H1 (cell line): ENCODE measurements around the gene C5orf34. TPM values are rescaled to one million over a fixed set of nuclear protein-coding genes. Genes with fewer than 3 reads are reported as not detected.

ENCODE experiments used
- CTCF ChIA-PET: fragments of 300-600 bp; sonication (Branson Sonifier 250); formaldehyde crosslinking; loops from one replicate; lab custom pipeline; 2021; ENCODE audit not compliant: partially characterized antibody; lab: Charles Lee
- POLR2A ChIA-PET: fragments of 300-600 bp; sonication (Branson Sonifier 250); formaldehyde crosslinking; loops from one replicate; lab custom pipeline; 2021; ENCODE audit warnings: inconsistent platforms; ENCODE audit not compliant: partially characterized antibody; lab: Charles Lee
- DNase-seq, 2 experiments: peaks; one replicate each; pipeline versions ENCODE4 v3.0.0 to v3.0.0-alpha.2; 2010 to 2022; ENCODE audit warnings: low spot score in 2 of 2, low read depth in 1 of 2, mixed read lengths in 1 of 2
- FAIRE-seq: peaks from 2 replicates; lab custom pipeline; 2011; peaks lifted over from hg19 to GRCh38; lab: Jason Lieb, UNC
- H2AFZ ChIP-seq: 2 replicates; pipeline ENCODE4 v1.8.1; 2012; ENCODE audit warnings: low read length, inconsistent platforms
- H2AK5ac ChIP-seq: 2 replicates; pipeline ENCODE4 v1.6.1; 2013; ENCODE audit warnings: low read depth, low read length
- H2BK120ac ChIP-seq: replicated peaks from 2 replicates; pipeline ENCODE3; 2013; ENCODE audit warnings: low read depth, low read length, inconsistent platforms
- H2BK12ac ChIP-seq: 2 replicates; pipeline ENCODE4 v1.6.1; 2013; ENCODE audit warnings: low read depth, low read length
- H2BK15ac ChIP-seq: 2 replicates; pipeline ENCODE4 v1.6.1; 2013; ENCODE audit warnings: low read length
- H2BK20ac ChIP-seq: 2 replicates; pipeline ENCODE4 v1.6.1; 2013; ENCODE audit warnings: low read length
- H2BK5ac ChIP-seq: 2 replicates; pipeline ENCODE4 v1.6.1; 2013; ENCODE audit warnings: low read depth, low read length
- H3K14ac ChIP-seq: 2 replicates; pipeline ENCODE4 v1.6.1; 2013; ENCODE audit warnings: inconsistent platforms; ENCODE audit not compliant: insufficient read length
- H3K18ac ChIP-seq: 2 replicates; pipeline ENCODE4 v1.6.1; 2013; ENCODE audit warnings: low read length; ENCODE audit errors: extremely low read depth
- H3K23ac ChIP-seq: 2 replicates; pipeline ENCODE4 v1.6.1; 2013; ENCODE audit warnings: inconsistent platforms; ENCODE audit not compliant: insufficient read length
- H3K23me2 ChIP-seq: 2 replicates; pipeline ENCODE4 v1.6.1; 2013; ENCODE audit warnings: low read depth, low read length
- H3K27ac ChIP-seq: 2 replicates; pipeline ENCODE4 v1.6.1; 2011; ENCODE audit warnings: low read depth, low read length, inconsistent platforms
- H3K27me3 ChIP-seq, 4 experiments: replicated peaks in 1 of 4; 1 replicate in 1 of 4; 2 replicates in 3 of 4; pipeline versions ENCODE4 v1.6.1 to v1.8.1; 2011 to 2013; ENCODE audit warnings: low read length in 3 of 4, mild to moderate bottlenecking in 3 of 4, inconsistent platforms in 2 of 4, mixed read lengths in 2 of 4, moderate library complexity in 1 of 4; ENCODE audit not compliant: control insufficient read depth in 3 of 4, insufficient read depth in 3 of 4; ENCODE audit errors: extremely low read depth in 1 of 4
- H3K36me3 ChIP-seq, 4 experiments: 2 replicates each; pipeline versions ENCODE4 v1.6.1 to v1.8.1; 2011 to 2013; ENCODE audit warnings: mild to moderate bottlenecking in 4 of 4, low read length in 3 of 4, moderate library complexity in 2 of 4, control low read depth in 1 of 4, inconsistent platforms in 1 of 4; ENCODE audit not compliant: insufficient read depth in 4 of 4, control insufficient read depth in 2 of 4
- H3K4ac ChIP-seq: replicated peaks from 2 replicates; pipeline ENCODE3; 2013; ENCODE audit warnings: low read length, low read depth, mixed read lengths, inconsistent platforms; ENCODE audit not compliant: insufficient read length
- H3K4me1 ChIP-seq, 4 experiments: replicated peaks in 1 of 4; 1 replicate in 1 of 4; 2 replicates in 3 of 4; pipeline versions ENCODE4 v1.6.1 to v1.8.1; 2011 to 2013; ENCODE audit warnings: low read length in 3 of 4, inconsistent platforms in 2 of 4, mixed read lengths in 1 of 4; ENCODE audit not compliant: insufficient read depth in 4 of 4, control insufficient read depth in 3 of 4
- H3K4me2 ChIP-seq, 2 experiments: 2 replicates each; pipeline versions ENCODE4 v1.6.1 to v1.8.1; 2011 to 2013; ENCODE audit warnings: low read depth in 2 of 2, low read length in 2 of 2, control low read depth in 1 of 2, inconsistent platforms in 1 of 2, mild to moderate bottlenecking in 1 of 2; ENCODE audit not compliant: insufficient read depth in 1 of 2
- H3K4me3 ChIP-seq, 4 experiments: fragments of 200-600, 300-600 bp in 1 of 4; sonication (generic), shearing (Covaris generic), sonication (Bioruptor Twin) in 1 of 4; 2 replicates each; pipeline versions ENCODE4 v1.5.1 to v1.8.1; 2011 to 2016; ENCODE audit warnings: low read length in 4 of 4, low read depth in 3 of 4, control low read depth in 2 of 4, inconsistent platforms in 2 of 4, mild to moderate bottlenecking in 2 of 4, mixed read lengths in 1 of 4, moderate library complexity in 1 of 4; ENCODE audit not compliant: insufficient read depth in 2 of 4; ENCODE audit errors: extremely low read depth in 1 of 4
- H3K56ac ChIP-seq: replicated peaks from 2 replicates; pipeline ENCODE3; 2013; ENCODE audit warnings: low read depth, mild to moderate bottlenecking, mixed read lengths, low read length, inconsistent platforms; ENCODE audit not compliant: insufficient read length
- H3K79me1 ChIP-seq: 2 replicates; pipeline ENCODE4 v1.6.1; 2013; ENCODE audit warnings: low read depth, low read length, control low read depth
- H3K79me2 ChIP-seq, 2 experiments: 2 replicates each; pipeline versions ENCODE4 v1.6.1 to v1.8.1; 2012 to 2013; ENCODE audit warnings: low read length in 2 of 2, mild to moderate bottlenecking in 2 of 2, inconsistent platforms in 1 of 2; ENCODE audit not compliant: insufficient read depth in 2 of 2, control insufficient read depth in 1 of 2
- H3K9ac ChIP-seq, 4 experiments: replicated peaks in 1 of 4; 1 replicate in 1 of 4; 2 replicates in 3 of 4; pipeline versions ENCODE4 v1.6.1 to v1.8.1; 2011 to 2013; ENCODE audit warnings: low read depth in 3 of 4, low read length in 3 of 4, control low read depth in 2 of 4, mild to moderate bottlenecking in 2 of 4, moderate library complexity in 2 of 4, inconsistent platforms in 1 of 4; ENCODE audit errors: extremely low read depth in 1 of 4
- H3K9me3 ChIP-seq, 2 experiments: 2 replicates each; pipeline versions ENCODE4 v1.6.1 to v1.8.1; 2012 to 2013; ENCODE audit warnings: mild to moderate bottlenecking in 2 of 2, moderate library complexity in 2 of 2, control low read depth in 1 of 2, inconsistent platforms in 1 of 2, low read depth in 1 of 2, low read length in 1 of 2, mixed read lengths in 1 of 2; ENCODE audit not compliant: insufficient read depth in 2 of 2
- H4K20me1 ChIP-seq, 2 experiments: replicated peaks in 1 of 2; 2 replicates each; pipeline versions ENCODE3 to v1.8.1; 2011 to 2013; ENCODE audit warnings: inconsistent platforms in 2 of 2, low read length in 2 of 2, mild to moderate bottlenecking in 1 of 2; ENCODE audit not compliant: insufficient read depth in 2 of 2, control insufficient read depth in 1 of 2
- H4K5ac ChIP-seq: 2 replicates; pipeline ENCODE4 v1.6.1; 2013; ENCODE audit warnings: low read length, low read depth, mixed read lengths, inconsistent platforms; ENCODE audit not compliant: insufficient read length
- H4K8ac ChIP-seq: 2 replicates; pipeline ENCODE4 v1.8.0; 2013; ENCODE audit warnings: mild to moderate bottlenecking, moderate library complexity, low read length, inconsistent platforms; ENCODE audit not compliant: insufficient read depth; ENCODE audit errors: extremely low read depth
- H4K91ac ChIP-seq: replicated peaks from 2 replicates; pipeline ENCODE3; 2013; ENCODE audit warnings: low read length, mixed read lengths, inconsistent platforms; ENCODE audit not compliant: insufficient read length
- CBX8 ChIP-seq: fragments of 300-800, 300-1000 bp; sonication (generic); IDR thresholded peaks from 2 replicates; pipeline ENCODE4 v1.7.1; 2016; ENCODE audit warnings: low read depth, low read length, borderline replicate concordance
- CEBPB ChIP-seq: IDR thresholded peaks from 2 replicates; pipeline ENCODE4 v1.6.1; 2012; ENCODE audit warnings: low read depth, low read length
- CREB1 ChIP-seq: IDR thresholded peaks from 2 replicates; pipeline ENCODE4 v1.6.1; 2012; ENCODE audit warnings: inconsistent platforms
- HDAC6 ChIP-seq: IDR thresholded peaks from one replicate; pipeline ENCODE4 v1.7.1; 2012; ENCODE audit warnings: low read depth, mild to moderate bottlenecking, inconsistent platforms, low read length, moderate library complexity
- PHF8 ChIP-seq: fragments of 200-600 bp; sonication (generic); conservative IDR thresholded peaks from 2 replicates; pipeline ENCODE4 v1.7.1; 2012; ENCODE audit warnings: low read depth, mild to moderate bottlenecking, inconsistent platforms, low read length, moderate library complexity
- RAD21 ChIP-seq, 2 experiments: IDR thresholded peaks in 1 of 2; conservative IDR thresholded peaks in 1 of 2; 2 replicates each; pipeline ENCODE4 v1.6.1; 2011; ENCODE audit warnings: low read depth in 2 of 2, low read length in 2 of 2, improper control_type of control experiment in 1 of 2, inconsistent platforms in 1 of 2, mild to moderate bottlenecking in 1 of 2, moderate library complexity in 1 of 2
- SAP30 ChIP-seq: fragments of 300-600 bp; sonication (generic); IDR thresholded peaks from 2 replicates; pipeline ENCODE4 v1.7.1; 2012; ENCODE audit warnings: low read length, moderate library complexity, mild to moderate bottlenecking, inconsistent platforms; ENCODE audit not compliant: insufficient read depth, insufficient replicate concordance
- SIN3A ChIP-seq, 2 experiments: IDR thresholded peaks in 1 of 2; conservative IDR thresholded peaks in 1 of 2; 2 replicates each; pipeline ENCODE4 v1.6.1; 2011 to 2012; ENCODE audit warnings: low read length in 2 of 2, improper control_type of control experiment in 1 of 2, low read depth in 1 of 2, mild to moderate bottlenecking in 1 of 2
- TBP ChIP-seq: IDR thresholded peaks from 2 replicates; pipeline ENCODE4 v1.6.1; 2011; ENCODE audit warnings: low read depth, low read length, improper control_type of control experiment
- TCF12 ChIP-seq: IDR thresholded peaks from 2 replicates; pipeline ENCODE4 v1.6.1; 2011; ENCODE audit warnings: low read depth, mild to moderate bottlenecking, low read length
- YY1 ChIP-seq: IDR thresholded peaks from 2 replicates; pipeline ENCODE4 v1.6.1; 2011; ENCODE audit warnings: low read depth, mild to moderate bottlenecking, low read length
- WGBS, 2 experiments: shearing (Covaris generic) in 1 of 2; methylation state at CpG; one replicate each; pipeline versions ENCODE4 v1.1.6 to v1.1.7; 2013 to 2015; ENCODE audit warnings: low lambda C conversion rate in 2 of 2, mixed read lengths in 2 of 2, inconsistent platforms in 1 of 2, low coverage in 1 of 2, missing lambda C conversion rate in 1 of 2; ENCODE audit not compliant: insufficient replicate concordance in 2 of 2, insufficient coverage in 1 of 2, insufficient read length in 1 of 2; ENCODE audit errors: extremely low coverage in 1 of 2, missing lambda C conversion rate in 1 of 2; 5-methylcytosine and 5-hydroxymethylcytosine counted together
- polyA plus RNA-seq, 7 experiments: library from polyadenylated mRNA; depleted of rRNA in 3 of 7; stranded (reverse) in 5 of 7; unstranded in 2 of 7; fragments of >200 nt in 5 of 7; fragments of 200-250 nt in 2 of 7; gene quantifications; 1 replicate in 5 of 7; 2 replicates in 1 of 7; 4 replicates in 1 of 7; pipeline versions ENCODE4 v1.2.1 to v1.2.3, GENCODE V29; 2011 to 2013; ENCODE audit warnings: missing spikeins in 2 of 7, mixed read lengths in 2 of 7
- total RNA-seq: library from RNA; stranded (reverse); fragmentation: NEBNext Ultra II Directional; extraction: Animal tissue kit (Norgen Biotek cat#: 25700); gene quantifications from 2 replicates; pipeline ENCODE4 v1.2.1, GENCODE V29; 2021

Gene C5orf34
- total and polyA plus RNA-seq, 2 of the 8 experiments (the other 6 are each of a cell fraction or from before 2014, with no cell fraction given): 6.8 to 8.6 TPM

- Histone ChIP-seq H2AK5ac (no peak overlapping the region), H3K18ac (peak overlapping the region; percentile 90; the same call in 1 of the 2 replicates), H3K14ac (no peak overlapping the region), H3K9me3 (no peaks in the 10 kb centered on the region), H2BK5ac (peak overlapping the region; percentile 82; the same call in 1 of the 2 replicates), H3K23me2 (no peaks in the 10 kb centered on the region; the same call in 1 of the 2 replicates), H3K27me3 (no peaks in the 10 kb centered on the region), H4K8ac (peak overlapping the region; percentile 100; the same call in 1 of the 2 replicates), H3K4me2 (peak overlapping the region; percentile 57 to 81), H3K36me3 (peaks cover 2 to 41% (median 17%) of the 10 kb centered on the region in 4 experiments; a peak in 7 of 8 replicates), H4K5ac (peak overlapping the region; percentile 85), H3K4me1 (peaks cover 0 to 4% (median 2%) of the 10 kb centered on the region in 4 experiments; a peak in 3 of 7 replicates), H3K79me2 (peaks cover 4 to 51% of the 10 kb centered on the region in 2 experiments; a peak in 3 of 4 replicates), H4K91ac (peak overlapping the region; percentile 72), H3K79me1 (no peaks in the 10 kb centered on the region), H3K9ac (peak overlapping the region; percentile 88 to 98 (median 94)), H2BK20ac (no peak overlapping the region), H2BK120ac (no peak overlapping the region), H3K56ac (peak overlapping the region; percentile 83), H2AFZ (peak overlapping the region; percentile 68; the same call in 1 of the 2 replicates), H3K27ac (peak overlapping the region; percentile 98), H3K4me3 (peak overlapping the region; percentile 77 to 99 (median 94)), H2BK12ac (peak overlapping the region; percentile 45; the same call in 1 of the 2 replicates), H3K4ac (peak overlapping the region; percentile 36), H3K23ac (no peak overlapping the region), H2BK15ac (no peak overlapping the region), H4K20me1 (peaks cover 0 to 4% of the 10 kb centered on the region in 2 experiments)
- WGBS, 2 experiments: 1% methylated on average over 40 of the region's 44 CpGs; no CpG with 5 or more reads in 1 of the 2 experiments
- CTCF ChIA-PET: interaction anchor here (0.5 to 2.1 kb wide), 5 partner anchors 9 to 75 kb away, joined by 3 to 6 read pairs (median 4); no protein-coding TSS in a partner anchor
- peak in 1 of 2 experiments; percentile 82 for DNase-seq
- POLR2A ChIA-PET: interaction anchor here (0.6 to 4.8 kb wide), 11 partner anchors 9 to 72 kb away, joined by 3 to 26 read pairs (median 4); partner anchors contain the start of genes C5orf34, NNT and TMEM267
- no peak for FAIRE-seq
- TF ChIP-seq SIN3A (conservative IDR thresholded peaks at IDR 0.05 in 1 of 2, IDR thresholded peaks at IDR 0.05 in 1 of 2; ENCODE audit: low read depth in 1 of 2, low read length in 2 of 2): peak in 1 of 2 experiments; percentile 52; a peak in 1 of 4 replicates
- TF ChIP-seq YY1: no peak
- TF ChIP-seq RAD21 (IDR thresholded peaks at IDR 0.05 in 1 of 2, conservative IDR thresholded peaks at IDR 0.05 in 1 of 2; ENCODE audit: low read depth in 2 of 2, low read length in 2 of 2): no peak
- no peak for TF ChIP-seq HDAC6
- TF ChIP-seq PHF8: no peak; the same call in 1 of the 2 replicates
- TF ChIP-seq CEBPB: no peak
- TF ChIP-seq SAP30: no peak
- no peak for TF ChIP-seq CBX8
- TF ChIP-seq CREB1: no peak
- peak; percentile 72 for TF ChIP-seq TBP
- TF ChIP-seq TCF12: no peak
Measured at GRCh38 chr5:43555895-43556606, 41.1 kb upstream of the C5orf34 start.
